HepG2 (cell line): ENCODE results near the gene TREH. TPM values are rescaled to one million over a fixed set of nuclear protein-coding genes. Genes with fewer than 3 reads are reported as not detected.

Source experiments
- ATAC-seq: fragments of 200-7000 bp; cut with Tn5 transposase; 3 replicates; pipeline ENCODE4 v1.9.1; 2020; ENCODE audit warnings: mild to moderate bottlenecking, moderate library complexity
- BruUV-seq: library from RNA; stranded (reverse); fragments of 400-500 nt; replicated peaks from 2 replicates; lab custom pipeline; 2021; lab: Mats Ljungman, UMichigan
- CTCF ChIA-PET: fragments of 300-600 bp; formaldehyde crosslinking; extraction: SDS; loops from one replicate; lab custom pipeline; 2021; ENCODE audit warnings: low total read pairs, inconsistent platforms, low intra/inter-chr PET ratio; lab: Yijun Ruan, JAX
- POLR2A ChIA-PET: fragments of 350-600 bp; sonication (Branson Sonifier 250); formaldehyde crosslinking; loops from one replicate; lab custom pipeline; 2020; ENCODE audit warnings: antibody characterized with exemption, inconsistent platforms; lab: Yijun Ruan, JAX
- DNase-seq: peaks from one replicate; pipeline ENCODE4 v3.0.0-alpha.2; 2015; ENCODE audit warnings: low spot score
- FAIRE-seq: peaks from 3 replicates; lab custom pipeline; 2011; peaks lifted over from hg19 to GRCh38; lab: Jason Lieb, UNC
- H2AFZ ChIP-seq: one replicate; pipeline ENCODE4 v1.6.1; 2011; ENCODE audit warnings: low read length, inconsistent platforms
- H3K27ac ChIP-seq: fragments of 300-600 bp; 3 replicates; pipeline ENCODE4 v1.8.0; 2011; ENCODE audit warnings: mixed run types, mild to moderate bottlenecking, mixed read lengths, low read length, inconsistent platforms; ENCODE audit not compliant: insufficient read depth; ENCODE audit errors: extremely low read length
- H3K27me3 ChIP-seq, 2 experiments: fragments of 200-600 bp in 1 of 2; 2 replicates in 1 of 2; 3 replicates in 1 of 2; pipeline versions ENCODE4 v1.6.0 to v1.8.0; 2011; ENCODE audit warnings: low read length in 2 of 2, mild to moderate bottlenecking in 2 of 2, moderate library complexity in 2 of 2, inconsistent platforms in 1 of 2; ENCODE audit not compliant: insufficient read depth in 2 of 2, control insufficient read depth in 1 of 2
- H3K36me3 ChIP-seq, 2 experiments: fragments of 200-600 bp in 1 of 2; replicated peaks in 1 of 2; 2 replicates in 1 of 2; 3 replicates in 1 of 2; pipeline versions ENCODE4 v1.5.1 to v1.8.0; 2011; ENCODE audit warnings: low read length in 2 of 2, inconsistent platforms in 1 of 2; ENCODE audit not compliant: insufficient read depth in 2 of 2, control insufficient read depth in 1 of 2
- H3K4me1 ChIP-seq: 2 replicates; pipeline ENCODE4 v1.5.1; 2012; ENCODE audit warnings: low read length, inconsistent platforms; ENCODE audit not compliant: insufficient read depth
- H3K4me2 ChIP-seq: 2 replicates; pipeline ENCODE4 v1.6.0; 2011; ENCODE audit warnings: low read depth, low read length, inconsistent platforms
- H3K4me3 ChIP-seq, 3 experiments: fragments of 200-600 bp in 1 of 3; sonication (generic), shearing (Covaris generic) in 1 of 3; replicated peaks in 1 of 3; 2 replicates each; pipeline ENCODE4 v1.5.1; 2011 to 2016; ENCODE audit warnings: low read length in 3 of 3, inconsistent platforms in 2 of 3, low read depth in 2 of 3, mild to moderate bottlenecking in 2 of 3, control low read depth in 1 of 3, mixed read lengths in 1 of 3; ENCODE audit not compliant: insufficient read depth in 1 of 3
- H3K79me2 ChIP-seq: one replicate; pipeline ENCODE4 v1.6.1; 2011; ENCODE audit warnings: low read length, inconsistent platforms; ENCODE audit not compliant: insufficient read depth
- H3K9ac ChIP-seq: 2 replicates; pipeline ENCODE4 v1.6.0; 2011; ENCODE audit warnings: mild to moderate bottlenecking, low read depth, low read length, inconsistent platforms; ENCODE audit not compliant: insufficient read depth
- H3K9me3 ChIP-seq: 2 replicates; pipeline ENCODE4 v1.5.1; 2012; ENCODE audit warnings: mild to moderate bottlenecking, low read length
- H4K20me1 ChIP-seq: 2 replicates; pipeline ENCODE4 v1.6.0; 2011; ENCODE audit warnings: inconsistent platforms, mild to moderate bottlenecking, low read length, moderate library complexity; ENCODE audit not compliant: insufficient read depth
- GZF1 ChIP-seq: sonication (generic); formaldehyde crosslinking; IDR thresholded peaks from 2 replicates; pipeline ENCODE4 v1.5.1; 2020; ENCODE audit warnings: mild to moderate bottlenecking, missing genetic modification reagents
- HCFC1 ChIP-seq: fragments of 150-350 bp; IDR thresholded peaks from 2 replicates; pipeline ENCODE4 v1.6.1; 2014; ENCODE audit warnings: low read depth, low read length
- KLF12 ChIP-seq: sonication (generic); formaldehyde crosslinking; IDR thresholded peaks from 2 replicates; pipeline ENCODE4 v1.4.0; 2020; ENCODE audit warnings: missing genetic modification reagents, borderline replicate concordance
- KLF16 ChIP-seq, 2 experiments: sonication (generic) in 1 of 2; formaldehyde crosslinking in 1 of 2; IDR thresholded peaks; 2 replicates each; pipeline versions ENCODE4 v1.6.1 to v1.8.0; 2016 to 2023; ENCODE audit warnings: missing genetic modification reagents in 2 of 2, missing compliant biosample characterization in 1 of 2
- MTF1 ChIP-seq: sonication (generic); formaldehyde crosslinking; IDR thresholded peaks from 2 replicates; pipeline ENCODE4 v1.5.0; 2020; ENCODE audit warnings: missing genetic modification reagents
- ONECUT2 ChIP-seq: sonication (generic); formaldehyde crosslinking; IDR thresholded peaks from 2 replicates; pipeline ENCODE4 v1.4.0; 2020; ENCODE audit warnings: missing genetic modification reagents
- POLR2G ChIP-seq: fragments of 200-400 bp; formaldehyde crosslinking; IDR thresholded peaks from 2 replicates; pipeline ENCODE4 v1.6.1; 2018; ENCODE audit warnings: mild to moderate bottlenecking, low read depth, low read length, moderate library complexity
- PRPF4 ChIP-seq: fragments of 200-400 bp; formaldehyde crosslinking; IDR thresholded peaks from 2 replicates; pipeline ENCODE4 v1.6.1; 2016; ENCODE audit warnings: low read length, low read depth; ENCODE audit not compliant: poor library complexity, severe bottlenecking
- RFX3 ChIP-seq: IDR thresholded peaks from 2 replicates; pipeline ENCODE4 v1.6.1; 2016; ENCODE audit warnings: missing biosample characterization, missing genetic modification reagents
- SETDB1 ChIP-seq: sonication (generic); formaldehyde crosslinking; IDR thresholded peaks from 2 replicates; pipeline ENCODE4 v1.5.1; 2020; ENCODE audit warnings: missing genetic modification reagents, mild to moderate bottlenecking, borderline replicate concordance
- SMARCC2 ChIP-seq: fragments of 450-650 bp; IDR thresholded peaks from 2 replicates; pipeline ENCODE4 v1.6.1; 2017; ENCODE audit warnings: antibody characterized with exemption, mild to moderate bottlenecking
- SRSF9 ChIP-seq: fragments of 200-400 bp; formaldehyde crosslinking; IDR thresholded peaks from 2 replicates; pipeline ENCODE4 v1.6.1; 2018; ENCODE audit warnings: borderline replicate concordance, mild to moderate bottlenecking, low read depth, low read length; ENCODE audit not compliant: insufficient read depth, poor library complexity, severe bottlenecking
- TERF1 ChIP-seq: sonication (generic); formaldehyde crosslinking; IDR thresholded peaks from 2 replicates; pipeline ENCODE4 v1.8.0; 2022; ENCODE audit warnings: mild to moderate bottlenecking, missing genetic modification reagents, moderate library complexity
- TFAP4 ChIP-seq: sonication (generic); IDR thresholded peaks from 2 replicates; pipeline ENCODE4 v1.6.1; 2016; ENCODE audit warnings: low read depth, borderline replicate concordance
- ZBTB46 ChIP-seq: sonication (generic); formaldehyde crosslinking; IDR thresholded peaks from 2 replicates; pipeline ENCODE4 v1.4.0; 2020; ENCODE audit warnings: mild to moderate bottlenecking, missing genetic modification reagents, borderline replicate concordance
- ZNF280B ChIP-seq: sonication (generic); formaldehyde crosslinking; IDR thresholded peaks from 2 replicates; pipeline ENCODE4 v1.5.0; 2020; ENCODE audit warnings: missing genetic modification reagents, mild to moderate bottlenecking, borderline replicate concordance
- ZNF33B ChIP-seq: sonication (generic); formaldehyde crosslinking; IDR thresholded peaks from 2 replicates; pipeline ENCODE4 v1.5.1; 2020; ENCODE audit warnings: mild to moderate bottlenecking, missing genetic modification reagents
- ZNF430 ChIP-seq: sonication (generic); formaldehyde crosslinking; IDR thresholded peaks from 2 replicates; pipeline ENCODE4 v1.9.0; 2021; ENCODE audit warnings: mild to moderate bottlenecking, missing genetic modification reagents
- ZNF547 ChIP-seq: sonication (generic); formaldehyde crosslinking; IDR thresholded peaks from 2 replicates; pipeline ENCODE4 v1.5.1; 2020; ENCODE audit warnings: mild to moderate bottlenecking, missing genetic modification reagents
- ZNF83 ChIP-seq: sonication (generic); formaldehyde crosslinking; IDR thresholded peaks from 2 replicates; pipeline ENCODE4 v1.4.0; 2020; ENCODE audit warnings: missing genetic modification reagents, mild to moderate bottlenecking, borderline replicate concordance
- WGBS: methylation state at CpG from one replicate; pipeline ENCODE4 v1.1.6; 2017; ENCODE audit warnings: low lambda C conversion rate; 5-methylcytosine and 5-hydroxymethylcytosine counted together
- in situ Hi-C: cut with HindIII; loops from 2 replicates; pipeline ENCODE4 v1.10.0; 2017; ENCODE audit warnings: low pct_unique_long_range_greater_than_20kb; ENCODE audit not compliant: extremely low pct_ligation_motif_present
- intact Hi-C: fragments of 100-400 bp; cut with micrococcal nuclease; formaldehyde crosslinking; loops from one replicate; pipeline ENCODE4 v1.10.0; 2022; ENCODE audit not compliant: unreplicated experiment
- polyA plus RNA-seq, 8 experiments: library from polyadenylated mRNA; depleted of rRNA in 3 of 8; stranded (reverse) in 7 of 8; unstranded in 1 of 8; fragments of >200 nt; fragmentation: Illumina TruSeq in 4 of 8; extraction: Trizol in 4 of 8; gene quantifications; 2 replicates each; pipeline versions ENCODE4 v1.2.1 to v1.2.3, GENCODE V29; 2011 to 2016; ENCODE audit warnings: low read depth in 4 of 8, missing spikeins in 1 of 8, mixed read lengths in 1 of 8; ENCODE audit not compliant: insufficient read depth in 1 of 8
- total RNA-seq, 5 experiments: library from RNA; depleted of rRNA; stranded (reverse); fragments of >200 nt; fragmentation: Illumina TruSeq; extraction: Trizol; gene quantifications; 2 replicates each; pipeline ENCODE4 v1.2.3, GENCODE V29; 2016; ENCODE audit warnings: low read depth in 1 of 5

TREH gene
- total and polyA plus RNA-seq, 2 of the 13 experiments (the other 11 are each of a cell fraction or from before 2014, with no cell fraction given) = 0.53 to 0.86 TPM

GRCh38 chr11:118632577-118633318 lies 46.7 kb downstream of the TREH start:
- BruUV-seq = no TSS peak
- TF ChIP-seq KLF16 (CRISPR knock-in tag; IDR thresholded peaks at IDR 0.05) (no peak), HCFC1 (no peak), ZNF33B (CRISPR knock-in tag) (no peak), SETDB1 (CRISPR knock-in tag) (no peak), ZNF547 (CRISPR knock-in tag) (no peak), ONECUT2 (CRISPR knock-in tag) (no peak), ZNF83 (CRISPR knock-in tag) (no peak), KLF12 (no peak), ZBTB46 (no peak), MTF1 (CRISPR knock-in tag) (no peak), ZNF280B (CRISPR knock-in tag) (no peak), ZNF430 (CRISPR knock-in tag) (no peak), PRPF4 (no peak), GZF1 (CRISPR knock-in tag) (no peak), SMARCC2 (no peak), TERF1 (CRISPR knock-in tag) (no peak), SRSF9 (no peak), RFX3 (no peak), POLR2G (no peak), TFAP4 (no peak)
- in situ Hi-C loops = no loop called here
- Histone ChIP-seq H3K27ac (no peak overlapping the region), H3K36me3 (peaks cover 4 to 8% of the 10 kb centered on the region in 2 experiments; a peak in 3 of 5 replicates), H3K4me2 (no peak overlapping the region), H3K4me1 (peaks cover 9% of the 10 kb centered on the region), H3K9ac (no peak overlapping the region), H3K79me2 (no peaks in the 10 kb centered on the region), H2AFZ (no peak overlapping the region), H4K20me1 (no peaks in the 10 kb centered on the region), H3K4me3 (no peak overlapping the region), H3K9me3 (no peaks in the 10 kb centered on the region), H3K27me3 (no peaks in the 10 kb centered on the region)
- ChIA-PET POLR2A (interaction anchor here (2.2 to 2.7 kb wide), 2 partner anchors 12 to 24 kb away, joined by 7 to 8 read pairs; no protein-coding TSS in a partner anchor), CTCF (no interaction called here)
- ATAC-seq (no peak), FAIRE-seq (no peak), DNase-seq (no peak)
- intact Hi-C loops = no loop called here
- WGBS = 90% methylated on average over 9 of the region's 9 CpGs
